PC-9 (cell line): ENCODE results near the gene PIM1. TPM values are rescaled to one million over a fixed set of nuclear protein-coding genes. Genes with fewer than 3 reads are reported as not detected.

Experiments used
- BruUV-seq: library from RNA; stranded (reverse); fragments of 400-500 nt; replicated peaks from 2 replicates; lab custom pipeline; 2021; lab: Mats Ljungman, UMichigan
- CTCF ChIA-PET: fragments of 300-600 bp; sonication (Branson Sonifier 250); formaldehyde crosslinking; loops from one replicate; lab custom pipeline; 2022; ENCODE audit warnings: antibody characterized with exemption; lab: Charles Lee
- POLR2A ChIA-PET: fragments of 300-600 bp; sonication (Branson Sonifier 250); formaldehyde crosslinking; loops from one replicate; lab custom pipeline; 2022; ENCODE audit warnings: antibody characterized with exemption; ENCODE audit not compliant: unreplicated experiment; lab: Charles Lee
- DNase-seq, 2 experiments: peaks; one replicate each; pipeline versions ENCODE4 v3.0.0 to v3.0.0-alpha.2; 2015 to 2022; ENCODE audit warnings: mixed read lengths in 1 of 2
- H2AFZ ChIP-seq: fragments of 200-600 bp; sonication (generic); 2 replicates; pipeline ENCODE4 v1.8.1; 2017; ENCODE audit warnings: antibody characterized with exemption
- H3F3A ChIP-seq: fragments of 200-600 bp; sonication (generic); 2 replicates; pipeline ENCODE4 v1.8.1; 2017; ENCODE audit warnings: antibody characterized with exemption, mild to moderate bottlenecking, low read depth; ENCODE audit not compliant: insufficient read depth
- H3K27ac ChIP-seq: fragments of 200-600 bp; sonication (generic); 2 replicates; pipeline ENCODE4 v1.6.1; 2016; ENCODE audit warnings: mixed run types
- H3K27me3 ChIP-seq: fragments of 200-600 bp; sonication (generic); 2 replicates; pipeline ENCODE4 v1.6.1; 2016; ENCODE audit warnings: low read depth, mixed run types; ENCODE audit not compliant: insufficient read depth
- H3K36me3 ChIP-seq: fragments of 200-600 bp; sonication (generic); 2 replicates; pipeline ENCODE4 v1.6.1; 2016; ENCODE audit warnings: low read depth, mixed run types
- H3K4me1 ChIP-seq: fragments of 200-600 bp; sonication (generic); replicated peaks from 2 replicates; pipeline ENCODE4 v1.6.1; 2016; ENCODE audit warnings: mixed run types; ENCODE audit not compliant: insufficient read depth
- H3K4me2 ChIP-seq: fragments of 200-600 bp; sonication (generic); 2 replicates; pipeline ENCODE4 v1.6.1; 2017; ENCODE audit warnings: mixed run types
- H3K4me3 ChIP-seq: fragments of 200-600 bp; sonication (generic); 2 replicates; pipeline ENCODE4 v1.6.1; 2016; ENCODE audit warnings: mixed run types
- H3K79me2 ChIP-seq: fragments of 200-600 bp; sonication (generic); 2 replicates; pipeline ENCODE4 v1.6.1; 2017; ENCODE audit warnings: low read depth, mixed run types
- H3K9me2 ChIP-seq: fragments of 200-600 bp; sonication (generic); 2 replicates; pipeline ENCODE4 v1.8.1; 2017; ENCODE audit warnings: mild to moderate bottlenecking; ENCODE audit not compliant: insufficient read depth
- H3K9me3 ChIP-seq: fragments of 200-600 bp; sonication (generic); 2 replicates; pipeline ENCODE4 v1.8.1; 2016; ENCODE audit warnings: low read depth; ENCODE audit not compliant: insufficient read depth
- H4K20me1 ChIP-seq: fragments of 200-600 bp; sonication (generic); 2 replicates; pipeline ENCODE4 v1.8.1; 2017; ENCODE audit not compliant: insufficient read depth
- EZH2 ChIP-seq: fragments of 200-600 bp; sonication (generic); IDR thresholded peaks from 2 replicates; pipeline ENCODE4 v1.8.0; 2017; ENCODE audit warnings: antibody characterized with exemption, low read depth
- intact Hi-C: fragments of 100-400 bp; cut with micrococcal nuclease; formaldehyde crosslinking; loops from one replicate; pipeline ENCODE4 v1.10.0; 2022; ENCODE audit not compliant: unreplicated experiment
- total RNA-seq: library from RNA; stranded (reverse); gene quantifications from 2 replicates; pipeline ENCODE4 v1.2.3, GENCODE V29; 2021
- TF ChIP-seq, protein P1 (sequence below): fragments of 200-600 bp; sonication (generic); conservative IDR thresholded peaks from 2 replicates; pipeline ENCODE4 v1.6.1; 2017; ENCODE audit warnings: mixed run types, antibody characterized with exemption, mild to moderate bottlenecking, moderate library complexity

PIM1 gene
- total RNA-seq, 1 experiment from 2014 or later: 51.0 TPM

DNA sequence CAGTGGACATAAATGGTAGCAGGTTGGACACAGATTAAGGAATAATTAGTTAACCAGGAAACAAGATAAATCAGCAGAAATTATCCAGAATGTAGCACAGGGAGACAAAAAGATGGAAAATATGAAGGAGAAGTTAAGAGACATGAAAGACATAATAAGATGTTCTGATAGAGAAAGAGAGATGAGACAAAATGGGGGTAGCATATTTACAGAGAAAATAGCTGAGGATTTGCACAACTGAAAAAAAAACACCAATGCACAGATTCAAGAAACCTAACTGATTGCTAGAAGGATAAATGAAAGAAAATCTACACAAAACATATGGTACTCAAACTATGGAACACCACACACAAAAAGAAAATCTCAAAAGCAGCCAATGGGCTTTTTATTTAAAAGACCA, 53.0 kb downstream of the PIM1 start:
- Histone ChIP-seq H3K36me3 (no peaks in the 10 kb centered on the region), H4K20me1 (no peaks in the 10 kb centered on the region), H3K27me3 (no peaks in the 10 kb centered on the region), H3K79me2 (no peaks in the 10 kb centered on the region), H2AFZ (no peak overlapping the region), H3K4me3 (peak overlapping the region; percentile 92; the same call in 1 of the 2 replicates), H3K9me2 (no peaks in the 10 kb centered on the region), H3F3A (peaks cover 13% of the 10 kb centered on the region; the same call in 1 of the 2 replicates), H3K9me3 (no peaks in the 10 kb centered on the region), H3K4me1 (peaks cover 14% of the 10 kb centered on the region), H3K4me2 (peak overlapping the region; percentile 75), H3K27ac (no peak overlapping the region)
- ChIA-PET POLR2A (interaction anchor here (0.6 kb wide), 2 partner anchors 20 to 34 kb away, joined by 3 to 6 read pairs; partner anchors contain the start of gene TBC1D22B), CTCF (interaction anchor here (0.6 to 0.9 kb wide), 3 partner anchors 16 to 309 kb away, joined by 4 to 9 read pairs (median 5); partner anchors contain the start of genes TBC1D22B and TMEM217)
- intact Hi-C loops: loop anchor here (1.0 to 10.0 kb wide), 3 partner anchors 19 to 82 kb away; partner anchors contain the start of gene TBC1D22B
- TF ChIP-seq, protein P1, sequence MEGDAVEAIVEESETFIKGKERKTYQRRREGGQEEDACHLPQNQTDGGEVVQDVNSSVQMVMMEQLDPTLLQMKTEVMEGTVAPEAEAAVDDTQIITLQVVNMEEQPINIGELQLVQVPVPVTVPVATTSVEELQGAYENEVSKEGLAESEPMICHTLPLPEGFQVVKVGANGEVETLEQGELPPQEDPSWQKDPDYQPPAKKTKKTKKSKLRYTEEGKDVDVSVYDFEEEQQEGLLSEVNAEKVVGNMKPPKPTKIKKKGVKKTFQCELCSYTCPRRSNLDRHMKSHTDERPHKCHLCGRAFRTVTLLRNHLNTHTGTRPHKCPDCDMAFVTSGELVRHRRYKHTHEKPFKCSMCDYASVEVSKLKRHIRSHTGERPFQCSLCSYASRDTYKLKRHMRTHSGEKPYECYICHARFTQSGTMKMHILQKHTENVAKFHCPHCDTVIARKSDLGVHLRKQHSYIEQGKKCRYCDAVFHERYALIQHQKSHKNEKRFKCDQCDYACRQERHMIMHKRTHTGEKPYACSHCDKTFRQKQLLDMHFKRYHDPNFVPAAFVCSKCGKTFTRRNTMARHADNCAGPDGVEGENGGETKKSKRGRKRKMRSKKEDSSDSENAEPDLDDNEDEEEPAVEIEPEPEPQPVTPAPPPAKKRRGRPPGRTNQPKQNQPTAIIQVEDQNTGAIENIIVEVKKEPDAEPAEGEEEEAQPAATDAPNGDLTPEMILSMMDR: no peak
- TF ChIP-seq EZH2: no peak
- BruUV-seq: no TSS peak
- DNase-seq: no peak

Other genes starting within 250 kb of the PIM1 start
- gene PI16, start 215.4 kb upstream of the PIM1 start, total RNA-seq: 0.83 and 1.9 TPM in 2 replicates
- 236 and 241 TPM in 2 replicates for gene MTCH1, start 184.0 kb upstream of the PIM1 start, total RNA-seq
- gene FGD2, start 164.5 kb upstream of the PIM1 start, total RNA-seq: 0.50 and 0.55 TPM in 2 replicates
- gene TBC1D22B, start 87.6 kb downstream of the PIM1 start, total RNA-seq: 10.4 and 14.6 TPM in 2 replicates
- gene TMEM217, start 88.0 kb downstream of the PIM1 start, total RNA-seq: 4.9 and 5.3 TPM in 2 replicates
- gene RNF8, start 183.8 kb downstream of the PIM1 start, total RNA-seq: 17.5 and 18.7 TPM in 2 replicates